VCaP (cell line): ENCODE results near the gene PRKCA.

Source experiments
- H3K27ac ChIP-seq: fragments of 450-650 bp; 2 replicates; pipeline ENCODE4 v1.5.1; 2017
- TF ChIP-seq, protein P1 (sequence below): fragments of 450-650 bp; conservative IDR thresholded peaks from 2 replicates; pipeline ENCODE4 v1.5.1; 2017; ENCODE audit warnings: mild to moderate bottlenecking, moderate library complexity

Gene PRKCA

GRCh38 chr17:66662496-66662895 lies 360.1 kb downstream of the PRKCA start:
- TF ChIP-seq, protein P1, sequence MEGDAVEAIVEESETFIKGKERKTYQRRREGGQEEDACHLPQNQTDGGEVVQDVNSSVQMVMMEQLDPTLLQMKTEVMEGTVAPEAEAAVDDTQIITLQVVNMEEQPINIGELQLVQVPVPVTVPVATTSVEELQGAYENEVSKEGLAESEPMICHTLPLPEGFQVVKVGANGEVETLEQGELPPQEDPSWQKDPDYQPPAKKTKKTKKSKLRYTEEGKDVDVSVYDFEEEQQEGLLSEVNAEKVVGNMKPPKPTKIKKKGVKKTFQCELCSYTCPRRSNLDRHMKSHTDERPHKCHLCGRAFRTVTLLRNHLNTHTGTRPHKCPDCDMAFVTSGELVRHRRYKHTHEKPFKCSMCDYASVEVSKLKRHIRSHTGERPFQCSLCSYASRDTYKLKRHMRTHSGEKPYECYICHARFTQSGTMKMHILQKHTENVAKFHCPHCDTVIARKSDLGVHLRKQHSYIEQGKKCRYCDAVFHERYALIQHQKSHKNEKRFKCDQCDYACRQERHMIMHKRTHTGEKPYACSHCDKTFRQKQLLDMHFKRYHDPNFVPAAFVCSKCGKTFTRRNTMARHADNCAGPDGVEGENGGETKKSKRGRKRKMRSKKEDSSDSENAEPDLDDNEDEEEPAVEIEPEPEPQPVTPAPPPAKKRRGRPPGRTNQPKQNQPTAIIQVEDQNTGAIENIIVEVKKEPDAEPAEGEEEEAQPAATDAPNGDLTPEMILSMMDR, result no peak
- peak overlapping the region; percentile 78 for H3K27ac ChIP-seq

DNA sequence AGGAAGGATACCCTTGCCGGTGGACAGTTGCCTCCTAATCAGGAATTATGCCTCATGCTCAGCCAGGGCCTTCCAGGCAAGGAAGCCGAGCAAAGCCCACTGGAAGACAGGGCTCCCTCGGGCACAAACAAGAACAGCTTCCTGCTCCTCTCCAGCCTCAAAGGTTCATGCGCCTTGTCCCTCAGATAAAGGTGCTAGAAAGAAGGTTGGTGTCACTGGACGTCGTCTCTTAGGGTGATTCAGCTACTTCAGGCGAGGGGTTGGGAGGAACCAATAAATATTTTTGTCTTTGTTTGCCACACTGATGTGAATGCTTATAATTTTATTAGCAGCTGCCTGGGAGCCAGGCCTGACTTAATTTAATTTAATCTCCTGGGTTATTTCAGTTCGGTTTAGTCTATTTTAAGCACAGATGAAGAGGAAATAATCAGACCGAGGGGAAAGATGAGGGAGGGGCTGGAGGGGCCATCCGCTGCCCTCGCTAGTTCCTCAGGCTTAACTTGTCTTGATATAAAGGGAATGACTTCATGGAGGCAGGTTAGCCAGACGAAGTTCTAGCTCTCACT lies 360.7 kb downstream of the PRKCA start:
- peak overlapping the region; percentile 78 for H3K27ac ChIP-seq
- TF ChIP-seq, protein P1, result no peak

- H3K27ac ChIP-seq, result peak overlapping the region; percentile 78
- TF ChIP-seq, protein P1, result no peak
These were observed 361.9 kb downstream of the PRKCA start for GRCh38 chr17:66664336-66664735.

DNA sequence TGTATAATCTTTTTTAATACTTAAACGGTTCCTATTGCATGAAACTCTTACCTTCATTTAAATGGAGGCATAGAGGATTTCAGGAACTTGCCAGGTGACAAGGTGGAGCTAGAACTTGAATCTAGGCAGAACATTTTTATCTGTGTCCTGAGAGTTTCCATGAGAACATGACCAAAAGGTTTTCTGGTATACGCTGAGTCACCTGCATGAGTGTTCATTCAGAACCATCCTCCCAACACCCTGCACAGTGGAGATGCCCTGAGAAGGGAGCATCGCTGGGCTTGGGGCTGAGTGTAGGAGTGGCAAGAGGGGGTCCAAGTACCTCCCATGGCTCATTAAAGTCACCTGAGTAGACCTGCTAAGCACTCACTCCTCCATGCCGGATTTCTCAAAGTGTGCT lies 362.8 kb downstream of the PRKCA start:
- H3K27ac ChIP-seq, result no peak overlapping the region
- TF ChIP-seq, protein P1, result no peak

DNA sequence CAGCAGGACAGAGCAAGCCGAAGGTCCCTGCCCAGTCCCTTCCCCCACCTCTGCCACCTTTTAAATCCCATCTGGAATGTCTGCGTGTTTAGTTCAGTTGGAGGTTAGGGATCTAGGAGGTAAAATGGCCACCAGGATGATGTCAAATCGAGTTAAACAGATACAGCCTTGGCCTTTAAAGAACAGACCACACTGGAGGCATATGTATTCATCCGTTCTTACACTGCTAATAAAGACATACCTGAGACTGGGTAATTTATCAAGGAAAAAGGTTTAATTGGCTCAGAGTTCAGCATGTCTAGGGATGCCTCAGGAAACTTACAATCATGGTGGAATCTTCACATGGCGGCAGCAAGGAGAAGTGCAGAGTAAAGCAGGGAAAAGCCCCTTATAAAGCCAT lies 364.7 kb downstream of the PRKCA start:
- no peak overlapping the region for H3K27ac ChIP-seq
- TF ChIP-seq, protein P1, result no peak

- no peak overlapping the region for H3K27ac ChIP-seq
- TF ChIP-seq, protein P1, result no peak
These were observed 365.1 kb downstream of the PRKCA start for GRCh38 chr17:66667491-66668030.

DNA sequence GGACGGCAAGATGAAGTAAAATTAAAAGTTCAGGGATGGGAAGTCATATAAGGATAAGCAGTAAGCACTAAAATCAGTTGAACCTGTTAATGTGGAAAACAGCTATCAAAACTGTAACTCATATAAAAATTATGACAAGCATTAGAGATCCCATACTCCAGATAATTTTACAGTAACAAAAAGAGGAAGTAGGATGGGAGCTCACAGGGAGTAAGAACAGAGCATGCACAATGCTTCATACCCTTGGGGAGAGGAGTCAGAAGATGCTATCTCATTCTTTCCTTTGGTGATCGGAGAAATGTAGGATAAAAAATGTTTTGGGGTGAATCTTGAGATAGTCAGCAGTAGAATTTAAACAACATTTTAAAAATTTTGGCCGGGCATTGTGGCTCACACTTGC lies 367.8 kb downstream of the PRKCA start:
- no peak overlapping the region for H3K27ac ChIP-seq
- TF ChIP-seq, protein P1, result no peak
